PC-9 (cell line): ENCODE results near the gene SLC25A3. TPM values are rescaled to one million over a fixed set of nuclear protein-coding genes. Genes with fewer than 3 reads are reported as not detected.
"Not testable (repeated sequence)": the region's sequence is repeated elsewhere in the genome, so short reads cannot be mapped to it uniquely, and the experiment has no call there.

Source experiments
- BruUV-seq: library from RNA; stranded (reverse); fragments of 400-500 nt; replicated peaks from 2 replicates; lab custom pipeline; 2021; lab: Mats Ljungman, UMichigan
- CTCF ChIA-PET: fragments of 300-600 bp; sonication (Branson Sonifier 250); formaldehyde crosslinking; loops from one replicate; lab custom pipeline; 2022; ENCODE audit warnings: antibody characterized with exemption; lab: Charles Lee
- POLR2A ChIA-PET: fragments of 300-600 bp; sonication (Branson Sonifier 250); formaldehyde crosslinking; loops from one replicate; lab custom pipeline; 2022; ENCODE audit warnings: antibody characterized with exemption; ENCODE audit not compliant: unreplicated experiment; lab: Charles Lee
- DNase-seq, 2 experiments: peaks; one replicate each; pipeline versions ENCODE4 v3.0.0 to v3.0.0-alpha.2; 2015 to 2022; ENCODE audit warnings: mixed read lengths in 1 of 2
- H2AFZ ChIP-seq: fragments of 200-600 bp; sonication (generic); 2 replicates; pipeline ENCODE4 v1.8.1; 2017; ENCODE audit warnings: antibody characterized with exemption
- H3F3A ChIP-seq: fragments of 200-600 bp; sonication (generic); 2 replicates; pipeline ENCODE4 v1.8.1; 2017; ENCODE audit warnings: antibody characterized with exemption, mild to moderate bottlenecking, low read depth; ENCODE audit not compliant: insufficient read depth
- H3K27ac ChIP-seq: fragments of 200-600 bp; sonication (generic); 2 replicates; pipeline ENCODE4 v1.6.1; 2016; ENCODE audit warnings: mixed run types
- H3K27me3 ChIP-seq: fragments of 200-600 bp; sonication (generic); 2 replicates; pipeline ENCODE4 v1.6.1; 2016; ENCODE audit warnings: low read depth, mixed run types; ENCODE audit not compliant: insufficient read depth
- H3K36me3 ChIP-seq: fragments of 200-600 bp; sonication (generic); 2 replicates; pipeline ENCODE4 v1.6.1; 2016; ENCODE audit warnings: low read depth, mixed run types
- H3K4me1 ChIP-seq: fragments of 200-600 bp; sonication (generic); replicated peaks from 2 replicates; pipeline ENCODE4 v1.6.1; 2016; ENCODE audit warnings: mixed run types; ENCODE audit not compliant: insufficient read depth
- H3K4me2 ChIP-seq: fragments of 200-600 bp; sonication (generic); 2 replicates; pipeline ENCODE4 v1.6.1; 2017; ENCODE audit warnings: mixed run types
- H3K4me3 ChIP-seq: fragments of 200-600 bp; sonication (generic); 2 replicates; pipeline ENCODE4 v1.6.1; 2016; ENCODE audit warnings: mixed run types
- H3K79me2 ChIP-seq: fragments of 200-600 bp; sonication (generic); 2 replicates; pipeline ENCODE4 v1.6.1; 2017; ENCODE audit warnings: low read depth, mixed run types
- H3K9me2 ChIP-seq: fragments of 200-600 bp; sonication (generic); 2 replicates; pipeline ENCODE4 v1.8.1; 2017; ENCODE audit warnings: mild to moderate bottlenecking; ENCODE audit not compliant: insufficient read depth
- H3K9me3 ChIP-seq: fragments of 200-600 bp; sonication (generic); 2 replicates; pipeline ENCODE4 v1.8.1; 2016; ENCODE audit warnings: low read depth; ENCODE audit not compliant: insufficient read depth
- H4K20me1 ChIP-seq: fragments of 200-600 bp; sonication (generic); 2 replicates; pipeline ENCODE4 v1.8.1; 2017; ENCODE audit not compliant: insufficient read depth
- EZH2 ChIP-seq: fragments of 200-600 bp; sonication (generic); IDR thresholded peaks from 2 replicates; pipeline ENCODE4 v1.8.0; 2017; ENCODE audit warnings: antibody characterized with exemption, low read depth
- intact Hi-C: fragments of 100-400 bp; cut with micrococcal nuclease; formaldehyde crosslinking; loops from one replicate; pipeline ENCODE4 v1.10.0; 2022; ENCODE audit not compliant: unreplicated experiment
- total RNA-seq: library from RNA; stranded (reverse); gene quantifications from 2 replicates; pipeline ENCODE4 v1.2.3, GENCODE V29; 2021
- TF ChIP-seq, protein P1 (sequence below): fragments of 200-600 bp; sonication (generic); conservative IDR thresholded peaks from 2 replicates; pipeline ENCODE4 v1.6.1; 2017; ENCODE audit warnings: mixed run types, antibody characterized with exemption, mild to moderate bottlenecking, moderate library complexity

The SLC25A3 gene
- total RNA-seq, 1 experiment from 2014 or later, result 572 TPM

DNA sequence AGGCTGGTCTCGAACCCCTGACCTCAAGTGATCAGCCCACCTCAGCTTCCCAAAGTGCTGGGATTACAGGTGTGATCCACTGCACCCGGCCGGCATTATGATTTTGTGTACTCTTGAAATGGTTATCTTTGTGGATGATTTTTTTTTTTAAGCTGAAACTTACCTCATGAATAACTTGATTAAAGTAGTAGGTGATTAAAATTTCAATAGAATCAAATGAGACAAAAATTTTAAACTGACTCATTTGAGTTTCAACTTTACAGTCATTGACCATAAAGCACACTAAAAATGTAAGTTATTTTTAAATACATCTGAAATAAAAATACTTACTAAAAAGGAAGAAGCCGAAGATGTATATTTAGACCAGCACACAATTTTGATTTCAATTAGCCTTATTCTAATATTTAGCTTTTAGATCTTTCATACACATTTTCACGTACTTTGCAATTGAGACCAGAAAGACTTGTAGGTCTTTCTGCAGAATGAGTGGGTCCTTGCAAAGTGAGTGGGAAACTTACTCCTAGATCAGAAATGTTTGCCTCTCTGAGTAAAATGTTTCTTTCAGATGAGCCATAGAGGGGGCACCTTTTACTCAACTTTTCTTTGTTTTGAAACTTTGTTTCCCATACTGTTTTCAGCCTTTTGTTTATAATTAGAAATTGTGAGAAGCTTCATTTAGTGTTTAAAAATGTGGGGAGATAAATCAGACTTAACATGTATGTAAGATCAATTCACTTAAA, 43.9 kb upstream of the SLC25A3 start:
- Histone ChIP-seq H3K27ac (no peak overlapping the region), H3K4me1 (no peaks in the 10 kb centered on the region), H2AFZ (no peak overlapping the region), H3K79me2 (no peaks in the 10 kb centered on the region), H3K4me3 (no peak overlapping the region), H3K9me2 (no peaks in the 10 kb centered on the region), H3F3A (peaks cover 16% of the 10 kb centered on the region; the same call in 1 of the 2 replicates), H3K9me3 (no peaks in the 10 kb centered on the region), H3K36me3 (peaks cover 15% of the 10 kb centered on the region; the same call in 1 of the 2 replicates), H3K4me2 (no peak overlapping the region), H4K20me1 (no peaks in the 10 kb centered on the region), H3K27me3 (no peaks in the 10 kb centered on the region)
- TF ChIP-seq, protein P1, sequence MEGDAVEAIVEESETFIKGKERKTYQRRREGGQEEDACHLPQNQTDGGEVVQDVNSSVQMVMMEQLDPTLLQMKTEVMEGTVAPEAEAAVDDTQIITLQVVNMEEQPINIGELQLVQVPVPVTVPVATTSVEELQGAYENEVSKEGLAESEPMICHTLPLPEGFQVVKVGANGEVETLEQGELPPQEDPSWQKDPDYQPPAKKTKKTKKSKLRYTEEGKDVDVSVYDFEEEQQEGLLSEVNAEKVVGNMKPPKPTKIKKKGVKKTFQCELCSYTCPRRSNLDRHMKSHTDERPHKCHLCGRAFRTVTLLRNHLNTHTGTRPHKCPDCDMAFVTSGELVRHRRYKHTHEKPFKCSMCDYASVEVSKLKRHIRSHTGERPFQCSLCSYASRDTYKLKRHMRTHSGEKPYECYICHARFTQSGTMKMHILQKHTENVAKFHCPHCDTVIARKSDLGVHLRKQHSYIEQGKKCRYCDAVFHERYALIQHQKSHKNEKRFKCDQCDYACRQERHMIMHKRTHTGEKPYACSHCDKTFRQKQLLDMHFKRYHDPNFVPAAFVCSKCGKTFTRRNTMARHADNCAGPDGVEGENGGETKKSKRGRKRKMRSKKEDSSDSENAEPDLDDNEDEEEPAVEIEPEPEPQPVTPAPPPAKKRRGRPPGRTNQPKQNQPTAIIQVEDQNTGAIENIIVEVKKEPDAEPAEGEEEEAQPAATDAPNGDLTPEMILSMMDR, result no peak
- no peak for TF ChIP-seq EZH2
- no peak for DNase-seq
- ChIA-PET POLR2A (no interaction called here), CTCF (interaction anchor here (0.6 kb wide), 1 partner anchor 37 kb away, joined by 11 read pairs; no protein-coding TSS in a partner anchor)
- intact Hi-C loops, result no loop called here
- no TSS peak for BruUV-seq

DNA sequence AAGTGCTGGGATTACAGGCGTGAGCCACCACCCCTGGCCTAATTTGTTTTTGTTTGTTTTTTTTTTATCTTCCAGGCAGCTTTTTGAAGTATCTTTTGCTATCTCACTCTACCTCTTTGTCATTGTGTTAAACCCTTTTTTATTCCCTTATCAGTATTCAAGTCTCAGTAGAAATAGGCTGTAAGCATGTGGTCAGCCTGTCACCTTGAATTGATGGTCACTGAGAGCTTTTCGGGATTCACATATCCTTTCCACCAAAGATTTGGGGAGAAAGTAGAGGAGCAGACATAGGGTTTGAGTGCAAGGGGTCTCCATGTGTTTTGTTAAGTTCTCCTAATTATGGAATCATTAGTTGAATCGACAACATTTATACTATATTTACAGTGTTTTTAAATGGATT, 41.7 kb upstream of the SLC25A3 start:
- no peaks in the 10 kb centered on the region for H4K20me1 ChIP-seq
- H3K79me2 ChIP-seq, result no peaks in the 10 kb centered on the region
- no peaks in the 10 kb centered on the region for H3K9me2 ChIP-seq
- H2AFZ ChIP-seq, result no peak overlapping the region
- no peaks in the 10 kb centered on the region for H3K9me3 ChIP-seq
- BruUV-seq, result no TSS peak
- H3K36me3 ChIP-seq, result peaks cover 11% of the 10 kb centered on the region; the same call in 1 of the 2 replicates
- H3F3A ChIP-seq, result peaks cover 16% of the 10 kb centered on the region; the same call in 1 of the 2 replicates
- ChIA-PET CTCF (interaction anchor here (0.7 kb wide), 1 partner anchor 134 kb away, joined by 6 read pairs; no protein-coding TSS in a partner anchor), POLR2A (no interaction called here)
- H3K27ac ChIP-seq, result no peak overlapping the region
- no peak overlapping the region for H3K4me2 ChIP-seq
- H3K27me3 ChIP-seq, result no peaks in the 10 kb centered on the region
- intact Hi-C loops, result no loop called here
- no peak overlapping the region for H3K4me3 ChIP-seq
- no peak for TF ChIP-seq EZH2
- TF ChIP-seq, protein P1, result no peak
- DNase-seq, result no peak
- H3K4me1 ChIP-seq, result no peaks in the 10 kb centered on the region

DNA sequence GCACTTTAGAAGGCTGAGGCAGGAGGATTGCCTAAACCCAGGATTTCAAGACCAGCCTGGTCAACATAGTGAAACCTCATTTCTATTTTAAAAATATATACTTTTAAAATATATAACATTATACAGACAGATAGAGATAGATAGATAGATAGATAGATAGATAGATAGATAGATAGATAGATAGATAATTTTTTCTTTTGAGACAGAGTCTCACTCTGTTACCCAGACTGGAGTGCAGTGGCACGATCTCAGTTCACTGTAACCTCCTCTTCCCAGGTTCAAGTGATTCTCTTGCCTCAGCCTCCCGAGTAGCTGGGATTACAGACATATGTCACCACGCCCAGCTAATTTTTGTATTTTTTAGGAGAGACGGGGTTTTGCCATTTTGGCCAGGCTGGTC, 35.4 kb upstream of the SLC25A3 start:
- H3K9me2 ChIP-seq, H3K9me3 ChIP-seq, H3K27me3 ChIP-seq, CTCF ChIA-PET, H4K20me1 ChIP-seq, POLR2A ChIA-PET, H2AFZ ChIP-seq, H3K4me2 ChIP-seq, H3K36me3 ChIP-seq, BruUV-seq, H3K27ac ChIP-seq, H3K79me2 ChIP-seq, H3K4me1 ChIP-seq, DNase-seq, H3K4me3 ChIP-seq, H3F3A ChIP-seq, intact Hi-C loops: not testable (repeated sequence)
